Liver (tissue), 3 donors: ENCODE measurements around the gene HTR4.

ENCODE experiments used
- EGR1 ChIP-seq, 2 donors: IDR thresholded peaks; 2 replicates each; pipeline ENCODE4 v1.6.1; 2016 to 2018; ENCODE audit warnings: antibody characterized with exemption in 2 of 2, low read depth in 2 of 2
- GABPA ChIP-seq, 2 donors: IDR thresholded peaks in 1 of 2; conservative IDR thresholded peaks in 1 of 2; 2 replicates each; pipeline ENCODE4 v1.6.1; 2016; ENCODE audit warnings: antibody characterized with exemption in 2 of 2, mild to moderate bottlenecking in 1 of 2, moderate library complexity in 1 of 2
- JUND ChIP-seq, 2 donors: IDR thresholded peaks; 2 replicates each; pipeline ENCODE4 v1.6.1; 2016; ENCODE audit warnings: antibody characterized with exemption in 2 of 2
- MAX ChIP-seq: IDR thresholded peaks from 2 replicates; pipeline ENCODE4 v1.6.1; 2016; ENCODE audit warnings: antibody characterized with exemption
- RAD21 ChIP-seq, 2 donors: IDR thresholded peaks; 2 replicates each; pipeline ENCODE4 v1.6.1; 2016; ENCODE audit warnings: antibody characterized with exemption in 2 of 2, mild to moderate bottlenecking in 2 of 2
- RXRA ChIP-seq, 2 donors: IDR thresholded peaks; 2 replicates each; pipeline ENCODE4 v1.6.1; 2017 to 2018; ENCODE audit warnings: antibody characterized with exemption in 2 of 2, mild to moderate bottlenecking in 1 of 2
- TAF1 ChIP-seq: conservative IDR thresholded peaks from 2 replicates; pipeline ENCODE4 v1.6.1; 2016; ENCODE audit warnings: antibody characterized with exemption, mild to moderate bottlenecking
- YY1 ChIP-seq: IDR thresholded peaks from 2 replicates; pipeline ENCODE4 v1.6.1; 2016; ENCODE audit warnings: antibody characterized with exemption, mild to moderate bottlenecking
- TF ChIP-seq, protein P1 (sequence below): fragments of 150-350 bp; IDR thresholded peaks from 2 replicates; pipeline ENCODE4 v1.5.1; 2017; ENCODE audit warnings: improper control_type of control experiment, low read depth, low read length; ENCODE audit not compliant: missing input control
- TF ChIP-seq, protein P2 (sequence below): IDR thresholded peaks from 2 replicates; pipeline ENCODE4 v1.6.1; 2016; ENCODE audit warnings: antibody characterized with exemption, mild to moderate bottlenecking
- donor health status: healthy.
- donor health status: healthy.

- TF ChIP-seq EGR1 (IDR thresholded peaks at IDR 0.05; ENCODE audit: low read depth in 2 of 2) (no peak), GABPA (IDR thresholded peaks at IDR 0.05 in 1 of 2, conservative IDR thresholded peaks at IDR 0.05 in 1 of 2) (no peak), MAX (no peak), RXRA (IDR thresholded peaks at IDR 0.05) (no peak), TAF1 (no peak), YY1 (no peak), RAD21 (IDR thresholded peaks at IDR 0.05) (no peak), JUND (IDR thresholded peaks at IDR 0.05) (no peak)
- TF ChIP-seq, protein P1, sequence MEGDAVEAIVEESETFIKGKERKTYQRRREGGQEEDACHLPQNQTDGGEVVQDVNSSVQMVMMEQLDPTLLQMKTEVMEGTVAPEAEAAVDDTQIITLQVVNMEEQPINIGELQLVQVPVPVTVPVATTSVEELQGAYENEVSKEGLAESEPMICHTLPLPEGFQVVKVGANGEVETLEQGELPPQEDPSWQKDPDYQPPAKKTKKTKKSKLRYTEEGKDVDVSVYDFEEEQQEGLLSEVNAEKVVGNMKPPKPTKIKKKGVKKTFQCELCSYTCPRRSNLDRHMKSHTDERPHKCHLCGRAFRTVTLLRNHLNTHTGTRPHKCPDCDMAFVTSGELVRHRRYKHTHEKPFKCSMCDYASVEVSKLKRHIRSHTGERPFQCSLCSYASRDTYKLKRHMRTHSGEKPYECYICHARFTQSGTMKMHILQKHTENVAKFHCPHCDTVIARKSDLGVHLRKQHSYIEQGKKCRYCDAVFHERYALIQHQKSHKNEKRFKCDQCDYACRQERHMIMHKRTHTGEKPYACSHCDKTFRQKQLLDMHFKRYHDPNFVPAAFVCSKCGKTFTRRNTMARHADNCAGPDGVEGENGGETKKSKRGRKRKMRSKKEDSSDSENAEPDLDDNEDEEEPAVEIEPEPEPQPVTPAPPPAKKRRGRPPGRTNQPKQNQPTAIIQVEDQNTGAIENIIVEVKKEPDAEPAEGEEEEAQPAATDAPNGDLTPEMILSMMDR: no peak
- TF ChIP-seq, protein P2, sequence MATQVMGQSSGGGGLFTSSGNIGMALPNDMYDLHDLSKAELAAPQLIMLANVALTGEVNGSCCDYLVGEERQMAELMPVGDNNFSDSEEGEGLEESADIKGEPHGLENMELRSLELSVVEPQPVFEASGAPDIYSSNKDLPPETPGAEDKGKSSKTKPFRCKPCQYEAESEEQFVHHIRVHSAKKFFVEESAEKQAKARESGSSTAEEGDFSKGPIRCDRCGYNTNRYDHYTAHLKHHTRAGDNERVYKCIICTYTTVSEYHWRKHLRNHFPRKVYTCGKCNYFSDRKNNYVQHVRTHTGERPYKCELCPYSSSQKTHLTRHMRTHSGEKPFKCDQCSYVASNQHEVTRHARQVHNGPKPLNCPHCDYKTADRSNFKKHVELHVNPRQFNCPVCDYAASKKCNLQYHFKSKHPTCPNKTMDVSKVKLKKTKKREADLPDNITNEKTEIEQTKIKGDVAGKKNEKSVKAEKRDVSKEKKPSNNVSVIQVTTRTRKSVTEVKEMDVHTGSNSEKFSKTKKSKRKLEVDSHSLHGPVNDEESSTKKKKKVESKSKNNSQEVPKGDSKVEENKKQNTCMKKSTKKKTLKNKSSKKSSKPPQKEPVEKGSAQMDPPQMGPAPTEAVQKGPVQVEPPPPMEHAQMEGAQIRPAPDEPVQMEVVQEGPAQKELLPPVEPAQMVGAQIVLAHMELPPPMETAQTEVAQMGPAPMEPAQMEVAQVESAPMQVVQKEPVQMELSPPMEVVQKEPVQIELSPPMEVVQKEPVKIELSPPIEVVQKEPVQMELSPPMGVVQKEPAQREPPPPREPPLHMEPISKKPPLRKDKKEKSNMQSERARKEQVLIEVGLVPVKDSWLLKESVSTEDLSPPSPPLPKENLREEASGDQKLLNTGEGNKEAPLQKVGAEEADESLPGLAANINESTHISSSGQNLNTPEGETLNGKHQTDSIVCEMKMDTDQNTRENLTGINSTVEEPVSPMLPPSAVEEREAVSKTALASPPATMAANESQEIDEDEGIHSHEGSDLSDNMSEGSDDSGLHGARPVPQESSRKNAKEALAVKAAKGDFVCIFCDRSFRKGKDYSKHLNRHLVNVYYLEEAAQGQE: no peak
These were observed 29.3 kb upstream of the HTR4 start for GRCh38 chr5:148683651-148684050.
